Endothelial cell (in vitro differentiated cells): Measurements from ENCODE around the gene MSMP. TPM values are rescaled to one million over a fixed set of nuclear protein-coding genes. Genes with fewer than 3 reads are reported as not detected.

Experiments
- DNase-seq: peaks from one replicate; pipeline ENCODE4 v3.0.0; 2021; ENCODE audit warnings: low spot score
- H3K27ac Mint-ChIP-seq: one replicate; pipeline ENCODE4 v1.8.0; 2021; ENCODE audit warnings: mixed read lengths, inconsistent platforms; ENCODE audit not compliant: unreplicated experiment
- H3K27me3 Mint-ChIP-seq: one replicate; pipeline ENCODE4 v1.8.0; 2021; ENCODE audit warnings: mild to moderate bottlenecking, moderate library complexity, mixed read lengths, inconsistent platforms; ENCODE audit not compliant: unreplicated experiment
- H3K36me3 Mint-ChIP-seq: one replicate; pipeline ENCODE4 v1.8.0; 2021; ENCODE audit warnings: mild to moderate bottlenecking, low read depth, mixed read lengths, inconsistent platforms; ENCODE audit not compliant: unreplicated experiment
- H3K4me1 Mint-ChIP-seq: one replicate; pipeline ENCODE4 v1.8.0; 2021; ENCODE audit warnings: mild to moderate bottlenecking, mixed read lengths, inconsistent platforms; ENCODE audit not compliant: unreplicated experiment
- H3K4me3 Mint-ChIP-seq: one replicate; pipeline ENCODE4 v1.8.0; 2021; ENCODE audit warnings: mild to moderate bottlenecking, mixed read lengths, inconsistent platforms; ENCODE audit not compliant: unreplicated experiment
- H3K9me3 Mint-ChIP-seq: one replicate; pipeline ENCODE4 v1.8.0; 2021; ENCODE audit warnings: mixed read lengths, inconsistent platforms; ENCODE audit not compliant: unreplicated experiment
- CTCF ChIP-seq: fragments of 200-600 bp; sonication (generic); IDR thresholded peaks from one replicate; pipeline ENCODE4 v1.5.0; 2021; ENCODE audit warnings: antibody characterized with exemption; ENCODE audit not compliant: unreplicated experiment
- total RNA-seq: library from RNA; stranded (reverse); fragmentation: NEBNext Ultra II Directional; extraction: Animal tissue kit (Norgen Biotek cat#: 25700); gene quantifications from one replicate; pipeline ENCODE4 v1.2.1, GENCODE V29; 2021; ENCODE audit not compliant: unreplicated experiment

Gene MSMP
- total RNA-seq, 1 donor from 2014 or later: 2.8 TPM

GRCh38 chr9:35732800-35733541 is 21.1 kb downstream of the MSMP start:
- peak overlapping the region; percentile 87 for H3K27ac Mint-ChIP-seq
- peaks cover 23% of the 10 kb centered on the region for H3K4me1 Mint-ChIP-seq
- H3K9me3 Mint-ChIP-seq: no peaks in the 10 kb centered on the region
- DNase-seq: peak; percentile 51
- peaks cover 25% of the 10 kb centered on the region for H3K36me3 Mint-ChIP-seq
- H3K27me3 Mint-ChIP-seq: peaks cover 12% of the 10 kb centered on the region
- H3K4me3 Mint-ChIP-seq: peak overlapping the region; percentile 92
- no peak for TF ChIP-seq CTCF

- H3K27ac Mint-ChIP-seq: peak within 1 kb of the TSS; percentile 87
- no peaks in the 10 kb centered on the region for H3K9me3 Mint-ChIP-seq
- DNase-seq: peak; percentile 94
- peak within 1 kb of the TSS; percentile 92 for H3K4me3 Mint-ChIP-seq
- peaks cover 20% of the 10 kb centered on the region for H3K36me3 Mint-ChIP-seq
- peaks cover 23% of the 10 kb centered on the region for H3K4me1 Mint-ChIP-seq
- peaks cover 12% of the 10 kb centered on the region for H3K27me3 Mint-ChIP-seq
- no peak for TF ChIP-seq CTCF
Observed at GRCh38 chr9:35732185-35732799, 21.8 kb downstream of the MSMP start, which contains the start of the genes CREB3 and TLN1. Gene CREB3, plus strand, starts transcription at chr9:35732666. Its CDS starts 107 bp downstream, at chr9:35732773. Gene TLN1, minus strand, starts transcription at chr9:35732195. Its CDS starts 6,501 bp downstream, at chr9:35725694.

- Mint-ChIP-seq H3K4me3 (peak overlapping the region; percentile 92), H3K27me3 (peaks cover 12% of the 10 kb centered on the region), H3K4me1 (peaks cover 20% of the 10 kb centered on the region), H3K9me3 (no peaks in the 10 kb centered on the region), H3K36me3 (peaks cover 23% of the 10 kb centered on the region), H3K27ac (peak overlapping the region; percentile 59)
- TF ChIP-seq CTCF: no peak
- DNase-seq: no peak
Observed at GRCh38 chr9:35731415-35732184, 22.5 kb downstream of the MSMP start.

GRCh38 chr9:35730486-35730854 is 23.6 kb downstream of the MSMP start:
- Mint-ChIP-seq H3K27ac (no peak overlapping the region), H3K36me3 (peaks cover 24% of the 10 kb centered on the region), H3K4me1 (peaks cover 18% of the 10 kb centered on the region), H3K9me3 (no peaks in the 10 kb centered on the region), H3K27me3 (peaks cover 13% of the 10 kb centered on the region), H3K4me3 (no peak overlapping the region)
- no peak for TF ChIP-seq CTCF
- DNase-seq: no peak
